Astrocyte (in vitro differentiated cells and primary cell): Measurements from ENCODE around the gene CD1E. TPM values are rescaled to one million over a fixed set of nuclear protein-coding genes. Genes with fewer than 3 reads are reported as not detected.

Source experiments
- DNase-seq: peaks from one replicate; pipeline ENCODE4 v3.0.0-alpha.2; 2010; ENCODE audit warnings: low read depth
- FAIRE-seq: peaks from 2 replicates; lab custom pipeline; 2011; peaks lifted over from hg19 to GRCh38; lab: Jason Lieb, UNC
- H2AFZ ChIP-seq: 2 replicates; pipeline ENCODE4 v1.6.0; 2012; ENCODE audit warnings: low read depth, low read length, inconsistent platforms
- H3K27ac ChIP-seq: 2 replicates; pipeline ENCODE4 v1.5.1; 2011; ENCODE audit warnings: low read depth, low read length, inconsistent platforms
- H3K27me3 ChIP-seq: 2 replicates; pipeline ENCODE4 v1.6.0; 2011; ENCODE audit warnings: low read length, inconsistent platforms; ENCODE audit not compliant: insufficient read depth
- H3K36me3 ChIP-seq: 2 replicates; pipeline ENCODE4 v1.5.1; 2011; ENCODE audit warnings: low read length, inconsistent platforms; ENCODE audit not compliant: insufficient read depth
- H3K4me1 ChIP-seq: 2 replicates; pipeline ENCODE4 v1.5.1; 2011; ENCODE audit warnings: low read length, inconsistent platforms; ENCODE audit not compliant: insufficient read depth
- H3K4me2 ChIP-seq: 2 replicates; pipeline ENCODE4 v1.6.0; 2012; ENCODE audit warnings: low read length, inconsistent platforms
- H3K4me3 ChIP-seq: 2 replicates; pipeline ENCODE4 v1.5.1; 2011; ENCODE audit warnings: low read depth, mild to moderate bottlenecking, low read length, inconsistent platforms; ENCODE audit not compliant: insufficient read depth
- H3K79me2 ChIP-seq: 2 replicates; pipeline ENCODE4 v1.6.0; 2012; ENCODE audit warnings: mild to moderate bottlenecking, low read length, inconsistent platforms; ENCODE audit not compliant: insufficient read depth
- H3K9ac ChIP-seq: 2 replicates; pipeline ENCODE4 v1.6.0; 2012; ENCODE audit warnings: mild to moderate bottlenecking, low read length, inconsistent platforms
- H3K9me3 ChIP-seq: 2 replicates; pipeline ENCODE4 v1.5.1; 2012; ENCODE audit warnings: low read depth, mild to moderate bottlenecking, low read length, inconsistent platforms; ENCODE audit not compliant: insufficient read depth
- H4K20me1 ChIP-seq: 2 replicates; pipeline ENCODE4 v1.6.0; 2012; ENCODE audit warnings: low read length, inconsistent platforms; ENCODE audit not compliant: insufficient read depth
- H3K27ac Mint-ChIP-seq: one replicate; pipeline ENCODE4 v1.8.0; 2021; ENCODE audit warnings: mild to moderate bottlenecking, mixed read lengths; ENCODE audit not compliant: unreplicated experiment
- H3K27me3 Mint-ChIP-seq: one replicate; pipeline ENCODE4 v1.8.0; 2021; ENCODE audit warnings: low read depth, mixed read lengths; ENCODE audit not compliant: unreplicated experiment
- H3K36me3 Mint-ChIP-seq: one replicate; pipeline ENCODE4 v1.8.0; 2021; ENCODE audit warnings: low read depth, mixed read lengths; ENCODE audit not compliant: unreplicated experiment
- H3K4me1 Mint-ChIP-seq: one replicate; pipeline ENCODE4 v1.8.0; 2021; ENCODE audit warnings: low read depth, mixed read lengths; ENCODE audit not compliant: unreplicated experiment
- H3K4me3 Mint-ChIP-seq: one replicate; pipeline ENCODE4 v1.8.0; 2021; ENCODE audit warnings: mild to moderate bottlenecking, moderate library complexity, mixed read lengths; ENCODE audit not compliant: unreplicated experiment
- H3K9me3 Mint-ChIP-seq: one replicate; pipeline ENCODE4 v1.8.0; 2021; ENCODE audit warnings: mild to moderate bottlenecking, mixed read lengths; ENCODE audit not compliant: unreplicated experiment
- EZH2 ChIP-seq: IDR thresholded peaks from 2 replicates; pipeline ENCODE4 v1.6.1; 2012; ENCODE audit warnings: mild to moderate bottlenecking, low read length, inconsistent platforms; ENCODE audit not compliant: insufficient read depth
- total RNA-seq: library from RNA; stranded (reverse); gene quantifications from 2 replicates; pipeline ENCODE4 v1.2.1, GENCODE V29; 2021
- TF ChIP-seq, protein P1 (sequence below): IDR thresholded peaks from 2 replicates; pipeline ENCODE4 v1.5.1; 2011; ENCODE audit warnings: low read depth, mild to moderate bottlenecking, inconsistent platforms, low read length, moderate library complexity; ENCODE audit not compliant: insufficient read depth

Gene CD1E
- total RNA-seq, 1 donor from 2014 or later = not detected

- no peak overlapping the region for H3K4me3 ChIP-seq
- TF ChIP-seq, protein P1, sequence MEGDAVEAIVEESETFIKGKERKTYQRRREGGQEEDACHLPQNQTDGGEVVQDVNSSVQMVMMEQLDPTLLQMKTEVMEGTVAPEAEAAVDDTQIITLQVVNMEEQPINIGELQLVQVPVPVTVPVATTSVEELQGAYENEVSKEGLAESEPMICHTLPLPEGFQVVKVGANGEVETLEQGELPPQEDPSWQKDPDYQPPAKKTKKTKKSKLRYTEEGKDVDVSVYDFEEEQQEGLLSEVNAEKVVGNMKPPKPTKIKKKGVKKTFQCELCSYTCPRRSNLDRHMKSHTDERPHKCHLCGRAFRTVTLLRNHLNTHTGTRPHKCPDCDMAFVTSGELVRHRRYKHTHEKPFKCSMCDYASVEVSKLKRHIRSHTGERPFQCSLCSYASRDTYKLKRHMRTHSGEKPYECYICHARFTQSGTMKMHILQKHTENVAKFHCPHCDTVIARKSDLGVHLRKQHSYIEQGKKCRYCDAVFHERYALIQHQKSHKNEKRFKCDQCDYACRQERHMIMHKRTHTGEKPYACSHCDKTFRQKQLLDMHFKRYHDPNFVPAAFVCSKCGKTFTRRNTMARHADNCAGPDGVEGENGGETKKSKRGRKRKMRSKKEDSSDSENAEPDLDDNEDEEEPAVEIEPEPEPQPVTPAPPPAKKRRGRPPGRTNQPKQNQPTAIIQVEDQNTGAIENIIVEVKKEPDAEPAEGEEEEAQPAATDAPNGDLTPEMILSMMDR = no peak
- TF ChIP-seq EZH2 = no peak
- Mint-ChIP-seq H3K36me3 (no peaks in the 10 kb centered on the region), H3K27me3 (no peaks in the 10 kb centered on the region), H3K4me1 (peaks cover 2% of the 10 kb centered on the region), H3K4me3 (no peak overlapping the region), H3K27ac (no peak overlapping the region), H3K9me3 (no peaks in the 10 kb centered on the region)
- no peak overlapping the region for H3K4me2 ChIP-seq
- H3K4me1 ChIP-seq = no peaks in the 10 kb centered on the region
- no peaks in the 10 kb centered on the region for H3K9me3 ChIP-seq
- H3K27me3 ChIP-seq = no peaks in the 10 kb centered on the region
- H3K27ac ChIP-seq = no peak overlapping the region
- FAIRE-seq (no peak), DNase-seq (no peak)
- no peak overlapping the region for H2AFZ ChIP-seq
- H3K36me3 ChIP-seq = no peaks in the 10 kb centered on the region
- H3K79me2 ChIP-seq = no peaks in the 10 kb centered on the region
- no peak overlapping the region for H3K9ac ChIP-seq
- no peaks in the 10 kb centered on the region for H4K20me1 ChIP-seq
Measured at GRCh38 chr1:158328426-158328825, 25.3 kb upstream of the CD1E start.

GRCh38 chr1:158329300-158329699 is 24.4 kb upstream of the CD1E start:
- H3K27ac Mint-ChIP-seq = no peak overlapping the region
- Histone ChIP-seq H3K27me3 (no peaks in the 10 kb centered on the region), H3K4me1 (no peaks in the 10 kb centered on the region), H3K4me2 (no peak overlapping the region), H2AFZ (no peak overlapping the region), H3K9me3 (no peaks in the 10 kb centered on the region), H3K9ac (no peak overlapping the region), H3K4me3 (no peak overlapping the region), H3K36me3 (no peaks in the 10 kb centered on the region), H3K27ac (no peak overlapping the region), H4K20me1 (no peaks in the 10 kb centered on the region), H3K79me2 (no peaks in the 10 kb centered on the region)
- H3K27me3 Mint-ChIP-seq = no peaks in the 10 kb centered on the region
- H3K9me3 Mint-ChIP-seq = no peaks in the 10 kb centered on the region
- TF ChIP-seq, protein P1 = no peak
- TF ChIP-seq EZH2 = no peak
- H3K4me1 Mint-ChIP-seq = peaks cover 8% of the 10 kb centered on the region
- no peak for DNase-seq
- FAIRE-seq = no peak
- no peaks in the 10 kb centered on the region for H3K36me3 Mint-ChIP-seq
- no peak overlapping the region for H3K4me3 Mint-ChIP-seq

DNA sequence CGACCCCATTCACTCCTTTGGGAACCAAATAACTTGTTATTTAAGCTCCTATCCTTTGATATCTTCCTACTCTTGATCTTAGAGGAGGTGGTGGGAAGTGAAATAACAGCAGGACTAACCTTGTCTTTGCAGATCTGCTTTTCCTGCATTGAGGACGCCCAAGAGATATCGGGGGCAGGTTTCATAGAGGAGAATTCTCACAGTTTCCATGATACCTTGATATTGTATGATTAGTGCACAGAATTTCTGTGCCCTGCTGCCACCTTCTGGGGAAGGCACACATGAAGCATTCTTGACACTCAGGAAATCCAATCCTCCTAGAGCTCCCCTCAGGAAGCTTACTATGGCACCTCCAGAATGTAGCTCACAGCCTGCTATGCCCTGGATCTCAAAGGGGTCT is 24.0 kb upstream of the CD1E start:
- FAIRE-seq (no peak), DNase-seq (no peak)
- Histone ChIP-seq H3K27ac (no peak overlapping the region), H3K4me3 (no peak overlapping the region), H3K36me3 (no peaks in the 10 kb centered on the region), H3K9me3 (no peaks in the 10 kb centered on the region), H3K4me2 (no peak overlapping the region), H2AFZ (no peak overlapping the region), H4K20me1 (no peaks in the 10 kb centered on the region), H3K79me2 (no peaks in the 10 kb centered on the region), H3K27me3 (no peaks in the 10 kb centered on the region), H3K9ac (no peak overlapping the region), H3K4me1 (no peaks in the 10 kb centered on the region)
- Mint-ChIP-seq H3K4me3 (no peak overlapping the region), H3K4me1 (peaks cover 13% of the 10 kb centered on the region), H3K9me3 (no peaks in the 10 kb centered on the region), H3K27me3 (no peaks in the 10 kb centered on the region), H3K27ac (no peak overlapping the region), H3K36me3 (no peaks in the 10 kb centered on the region)
- TF ChIP-seq, protein P1 = no peak
- no peak for TF ChIP-seq EZH2
